ENCODE data around the gene SYDE1.
"Not testable (repeated sequence)": the region's sequence is repeated elsewhere in the genome, so short reads cannot be mapped to it uniquely, and the experiment has no call there.

Gene SYDE1

DNA sequence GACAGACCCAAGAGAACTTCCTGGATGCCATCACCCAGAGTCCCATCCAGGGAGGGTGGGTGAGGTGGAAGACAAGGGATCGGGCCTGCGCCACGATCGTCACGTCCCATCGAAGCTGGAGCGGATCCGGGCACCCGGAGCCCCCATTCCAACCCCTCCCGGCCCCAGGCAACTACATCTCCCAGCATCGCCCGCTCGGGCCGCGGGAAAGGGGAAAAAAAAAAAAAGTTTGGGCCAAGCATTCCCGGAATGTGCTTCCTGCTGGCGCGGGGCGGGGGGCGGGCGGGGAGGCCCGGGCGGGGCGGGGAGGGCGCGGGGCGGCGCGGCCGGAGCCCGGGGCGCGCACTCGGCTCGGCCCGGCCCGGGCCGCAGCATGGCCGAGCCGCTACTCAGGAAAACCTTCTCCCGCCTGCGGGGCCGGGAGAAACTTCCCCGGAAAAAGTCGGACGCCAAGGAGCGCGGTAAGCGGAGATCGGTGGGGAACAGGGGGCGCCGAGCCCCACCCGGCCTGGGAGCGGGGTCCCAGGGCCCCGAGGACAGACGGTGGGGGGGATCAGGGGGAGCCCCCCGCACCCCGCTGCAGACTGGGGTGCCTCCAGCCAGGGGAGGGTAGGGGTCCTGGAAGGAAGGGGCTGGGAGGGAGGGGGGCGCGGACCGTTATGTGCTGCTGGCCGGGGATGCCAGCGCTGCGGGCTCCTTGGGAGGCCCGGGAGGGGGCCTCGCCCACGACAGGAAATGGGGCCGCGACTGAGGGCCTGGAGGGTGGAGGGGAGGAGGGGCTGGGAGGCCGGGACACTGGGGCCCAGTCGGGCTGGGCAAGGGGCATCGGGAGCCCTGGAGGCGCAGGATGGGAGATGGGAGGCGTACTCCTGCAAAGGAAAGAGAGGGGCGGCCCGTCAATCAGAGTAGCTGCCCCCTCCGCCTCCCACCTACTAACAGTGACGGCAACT, at the start of gene SYDE1:
SYDE1 (plus strand) TSS at position 341 of the 950 bp plus-strand sequence; CDS start at position 374, 33 bp downstream.
- no peak for DNase-seq (ENCODE audit: extremely low spot score, insufficient read length, low read depth)
- FAIRE-seq = no peak

GRCh38 chr19:15062036-15062435, 45.2 kb upstream of the SYDE1 start:
- FAIRE-seq (no peak), DNase-seq (ENCODE audit: extremely low spot score, insufficient read length, low read depth) (no peak)

GRCh38 chr19:15070386-15070785, 36.8 kb upstream of the SYDE1 start:
- not testable (repeated sequence) for FAIRE-seq; DNase-seq (ENCODE audit: extremely low spot score, insufficient read length, low read depth)

DNA sequence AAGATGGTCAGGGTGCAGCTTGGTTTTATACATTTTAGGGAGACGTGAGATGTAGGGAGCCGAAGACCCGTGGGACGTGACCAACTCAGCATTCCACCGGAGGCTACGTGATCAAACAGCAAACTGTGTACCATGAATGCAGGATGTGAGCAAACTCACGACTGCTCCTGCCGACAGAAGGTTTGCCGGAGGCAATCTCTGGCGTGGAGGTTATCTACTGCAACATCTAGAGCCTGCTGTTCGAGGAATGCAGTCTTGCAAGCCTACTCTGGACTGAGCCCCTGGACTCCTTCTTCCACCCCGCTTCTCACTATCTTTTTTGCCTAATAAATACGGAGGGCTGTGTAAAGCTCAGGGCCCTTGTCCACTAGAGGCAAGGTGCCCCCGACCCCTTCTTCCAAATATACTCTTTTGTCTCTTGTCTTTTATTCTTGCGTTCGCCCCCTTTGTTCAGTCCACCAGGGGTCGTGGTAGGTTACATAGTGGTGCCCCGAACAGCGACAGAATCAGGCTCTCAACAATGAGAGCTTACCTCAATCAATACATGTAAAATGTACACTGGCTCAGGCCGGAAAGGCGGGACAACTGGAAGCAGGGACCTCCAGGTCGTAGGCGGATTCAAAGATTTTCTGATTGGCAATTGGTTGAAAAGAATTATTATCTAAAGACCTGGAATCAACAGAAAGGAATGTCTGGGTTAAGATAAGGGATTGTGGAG, 34.1 kb upstream of the SYDE1 start:
- no peak for FAIRE-seq

GRCh38 chr19:15074371-15074770, 32.8 kb upstream of the SYDE1 start:
- FAIRE-seq (no peak), DNase-seq (ENCODE audit: extremely low spot score, insufficient read length, low read depth) (no peak)

More for the DNA sequence above, 34.1 kb upstream of the SYDE1 start:
- DNase-seq (ENCODE audit: extremely low spot score, insufficient read length, low read depth) = no peak

DNA sequence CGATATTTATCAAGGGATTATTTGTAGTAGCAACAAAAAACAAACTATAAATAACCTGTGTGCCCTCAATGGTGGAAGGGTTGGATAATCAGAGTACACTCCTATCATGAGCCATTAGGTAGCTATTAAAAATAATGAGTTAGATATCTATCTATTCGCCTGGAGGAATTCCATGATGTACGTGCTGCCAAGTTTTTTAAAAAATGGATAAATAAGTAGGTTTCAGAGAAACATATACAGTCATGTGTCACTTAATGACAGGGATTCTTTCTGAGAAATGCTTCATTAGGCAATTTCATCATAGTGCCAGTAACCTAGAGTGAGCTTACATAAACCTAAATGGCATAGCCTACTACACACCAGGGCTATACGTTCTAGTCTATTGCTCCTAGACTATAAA, 31.4 kb upstream of the SYDE1 start:
- DNase-seq (ENCODE audit: extremely low spot score, insufficient read length, low read depth) (no peak), FAIRE-seq (no peak)

GRCh38 chr19:15080002-15080401, 27.2 kb upstream of the SYDE1 start:
- DNase-seq (ENCODE audit: extremely low spot score, insufficient read length, low read depth); FAIRE-seq: not testable (repeated sequence)

- FAIRE-seq (no peak), DNase-seq (ENCODE audit: extremely low spot score, insufficient read length, low read depth) (no peak)
Measured at GRCh38 chr19:15081911-15082310, 25.3 kb upstream of the SYDE1 start, which contains the start of gene OR1I1. OR1I1 (plus strand) TSS chr19:15082211; CDS start chr19:15087066, 4,855 bp downstream.

DNA sequence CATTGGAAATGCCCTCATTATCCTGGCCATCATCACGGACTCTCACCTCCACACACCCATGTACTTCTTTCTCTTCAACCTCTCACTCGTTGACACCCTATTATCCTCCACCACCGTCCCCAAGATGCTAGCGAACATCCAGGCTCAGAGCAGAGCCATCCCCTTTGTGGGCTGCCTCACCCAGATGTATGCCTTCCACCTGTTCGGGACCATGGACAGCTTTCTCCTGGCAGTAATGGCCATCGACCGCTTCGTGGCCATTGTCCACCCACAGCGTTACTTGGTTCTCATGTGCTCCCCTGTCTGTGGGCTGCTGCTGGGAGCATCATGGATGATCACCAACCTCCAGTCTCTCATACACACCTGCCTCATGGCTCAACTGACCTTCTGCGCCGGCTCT, 20.0 kb upstream of the SYDE1 start:
- no peak for DNase-seq (ENCODE audit: extremely low spot score, insufficient read length, low read depth)
- no peak for FAIRE-seq

GRCh38 chr19:15091918-15092753, 15.1 kb upstream of the SYDE1 start:
- FAIRE-seq (peak; percentile 54), DNase-seq (ENCODE audit: extremely low spot score, insufficient read length, low read depth) (no peak)

DNA sequence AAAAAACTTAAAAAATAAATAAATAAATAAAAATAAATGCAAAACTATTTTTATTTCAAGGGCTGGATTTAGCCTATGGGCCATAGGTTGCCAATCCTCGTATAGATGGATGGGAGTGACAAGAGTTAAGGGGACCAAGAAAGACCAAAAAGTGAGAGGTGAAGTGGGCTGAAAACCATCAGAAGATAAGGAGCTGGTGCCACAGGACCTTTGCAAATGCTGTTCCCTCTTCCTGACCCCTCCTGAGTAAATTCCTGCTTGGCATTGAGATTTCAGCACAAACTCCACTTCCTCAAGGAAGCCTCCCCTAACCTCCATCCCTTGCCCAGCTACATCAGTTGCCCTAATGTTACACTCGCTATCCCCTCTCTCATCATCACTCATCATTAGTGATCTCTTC, 14.2 kb upstream of the SYDE1 start:
- DNase-seq (ENCODE audit: extremely low spot score, insufficient read length, low read depth) (no peak), FAIRE-seq (no peak)

DNA sequence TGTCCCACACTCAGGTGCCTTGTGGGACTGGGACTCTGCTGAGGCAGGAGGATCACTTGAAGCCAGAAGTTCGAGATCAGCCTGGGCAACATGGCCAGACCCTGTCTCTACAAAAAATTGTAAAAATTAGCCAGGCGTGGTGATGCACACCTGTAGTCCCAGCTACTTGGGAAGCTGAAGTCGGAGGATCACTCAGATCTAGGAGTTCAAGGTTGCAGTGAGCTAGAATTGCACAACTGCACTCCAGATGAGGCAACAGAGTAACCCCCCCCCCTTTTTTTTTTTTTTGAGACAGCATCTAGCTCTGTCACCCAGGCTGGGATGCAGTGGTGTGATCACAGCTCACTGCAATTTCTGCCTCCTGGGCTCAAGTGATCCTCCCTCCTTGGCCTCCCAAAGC, 11.0 kb upstream of the SYDE1 start:
- FAIRE-seq (no peak), DNase-seq (ENCODE audit: extremely low spot score, insufficient read length, low read depth) (no peak)

GRCh38 chr19:15097980-15098379, 9.2 kb upstream of the SYDE1 start:
- not testable (repeated sequence) for FAIRE-seq; DNase-seq (ENCODE audit: extremely low spot score, insufficient read length, low read depth)

GRCh38 chr19:15098460-15098859, 8.7 kb upstream of the SYDE1 start:
- DNase-seq (ENCODE audit: extremely low spot score, insufficient read length, low read depth) = no peak
- FAIRE-seq = no peak

DNA sequence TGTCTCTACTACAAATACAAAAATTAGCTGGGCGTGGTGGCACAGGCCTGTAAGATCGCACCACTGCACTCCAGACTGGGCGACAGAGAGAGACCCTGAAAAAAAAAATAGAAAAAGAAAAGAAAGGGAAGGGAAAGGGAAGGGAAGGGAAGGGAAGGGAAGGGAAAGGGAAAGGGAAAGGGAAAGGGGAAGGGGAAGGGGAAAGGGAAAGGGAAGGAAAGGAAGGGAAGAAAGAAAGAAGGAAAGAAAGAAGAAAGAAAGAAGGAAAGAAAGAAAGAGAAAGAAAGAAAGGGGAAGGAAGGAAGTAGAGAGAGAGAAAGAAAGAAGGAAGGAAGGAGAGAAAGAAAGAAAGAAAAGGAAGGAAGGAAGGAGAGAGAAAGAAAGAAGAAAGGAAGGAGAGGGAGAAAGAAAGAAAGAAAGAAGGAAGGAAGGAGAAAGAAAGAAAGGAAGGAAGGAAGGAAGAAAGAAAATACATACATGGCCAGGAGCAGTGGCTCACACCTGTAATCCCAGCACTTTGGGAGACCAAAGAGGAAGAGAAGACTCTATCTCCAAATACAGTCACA, 8.1 kb upstream of the SYDE1 start:
- DNase-seq (ENCODE audit: extremely low spot score, insufficient read length, low read depth) (no peak), FAIRE-seq (no peak)

DNA sequence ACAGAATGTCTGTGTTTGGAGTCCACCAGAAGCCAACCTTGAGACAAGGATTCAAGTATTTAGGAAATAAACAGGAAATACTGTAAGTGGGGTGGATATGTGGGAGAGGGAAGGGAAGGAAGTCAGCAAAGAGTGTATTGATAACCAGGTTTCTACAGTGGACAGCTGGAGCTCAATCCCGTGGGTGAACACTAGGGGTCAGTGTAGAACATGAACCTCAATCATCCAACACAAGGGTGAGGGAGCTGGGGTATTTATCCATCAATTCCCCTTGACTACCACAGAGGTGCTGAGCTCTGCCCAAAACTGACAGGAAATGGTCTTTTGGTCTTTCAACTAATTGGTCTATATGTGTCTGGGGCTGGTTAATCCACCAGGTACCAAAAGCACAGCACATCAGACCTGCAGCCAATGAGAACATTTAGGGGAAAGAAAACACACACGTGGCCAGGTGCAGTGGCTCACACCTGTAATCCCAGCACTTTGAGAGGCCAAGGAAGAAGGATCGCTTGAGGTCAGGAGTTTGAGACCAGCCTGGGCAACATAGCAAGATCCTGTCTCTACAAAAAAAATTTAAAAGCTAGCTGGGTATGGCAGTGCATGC, 5.6 kb upstream of the SYDE1 start:
- DNase-seq (ENCODE audit: extremely low spot score, insufficient read length, low read depth) (no peak), FAIRE-seq (peak; percentile 59)

- DNase-seq (ENCODE audit: extremely low spot score, insufficient read length, low read depth) (no peak), FAIRE-seq (no peak)
Measured at GRCh38 chr19:15104003-15104402, 3.2 kb upstream of the SYDE1 start.

DNA sequence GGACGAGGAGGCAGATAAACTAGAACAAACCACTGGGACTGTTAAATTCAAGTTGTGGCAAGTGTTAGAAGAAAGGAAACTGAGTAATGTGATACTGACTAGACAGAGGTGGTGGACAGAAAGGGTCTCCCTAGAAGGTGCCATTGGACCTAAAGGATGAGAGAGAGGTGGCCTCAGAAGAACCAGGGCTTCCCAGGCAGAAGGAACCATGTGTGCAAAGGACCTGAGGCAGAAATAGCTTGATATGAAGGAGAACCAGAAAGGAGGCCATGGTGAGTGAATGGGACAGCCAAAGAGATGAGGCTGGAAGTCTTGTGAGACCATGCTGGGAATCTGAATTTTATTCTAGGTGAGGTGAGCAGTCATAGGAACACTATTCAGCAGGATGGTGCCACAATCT, 2.8 kb upstream of the SYDE1 start:
- DNase-seq (ENCODE audit: extremely low spot score, insufficient read length, low read depth) = no peak
- no peak for FAIRE-seq

GRCh38 chr19:15105044-15105443, 2.2 kb upstream of the SYDE1 start:
- FAIRE-seq = no peak
- DNase-seq (ENCODE audit: extremely low spot score, insufficient read length, low read depth) = no peak
